ENCODE results near the gene RASSF3. TPM values are rescaled to one million over a fixed set of nuclear protein-coding genes. Genes with fewer than 3 reads are reported as not detected.

RASSF3 gene
- total RNA-seq (10 to 100 TPM; 28.8 to 75.8 (median 40.0) TPM), polyA plus RNA-seq (10 to 100 TPM; 21.7 to 40.1 (median 23.7) TPM)
- long read RNA-seq, donor 1, transcript RASSF3-204 (5 exons, 3,492 nt) = major isoform, 11 of 265 reads
- long read RNA-seq, donor 1, partial matches to known transcripts = 254 of 265 reads
- long read RNA-seq, donor 1, other reads (novel, unspliced or antisense) = 0 of 265 reads
- long read RNA-seq, donor 2, transcript RASSF3-204 (5 exons, 3,492 nt) = major isoform, 9 of 9 reads
- long read RNA-seq, donor 2, partial matches to known transcripts = 0 of 9 reads
- long read RNA-seq, donor 2, other reads (novel, unspliced or antisense) = 0 of 9 reads
- long read RNA-seq, donor 3, transcript RASSF3-204 (5 exons, 3,492 nt) = major isoform, 8 of 213 reads
- long read RNA-seq, donor 3, partial matches to known transcripts = 205 of 213 reads
- long read RNA-seq, donor 3, other reads (novel, unspliced or antisense) = 0 of 213 reads
- long read RNA-seq, donor 4, partial matches to known transcripts = 0 of 6 reads
- long read RNA-seq, donor 4, other reads (novel, unspliced or antisense) = 6 of 6 reads
- long read RNA-seq, donor 5, transcript RASSF3-204 (5 exons, 3,492 nt) = major isoform, 15 of 21 reads
- long read RNA-seq, donor 5, partial matches to known transcripts = 0 of 21 reads
- long read RNA-seq, donor 5, other reads (novel, unspliced or antisense) = 5 of 21 reads
- long read RNA-seq, donor 6, partial matches to known transcripts = 0 of 5 reads
- long read RNA-seq, donor 6, other reads (novel, unspliced or antisense) = 5 of 5 reads
- long read RNA-seq, donor 7, partial matches to known transcripts = 0 of 1 reads
- long read RNA-seq, donor 7, other reads (novel, unspliced or antisense) = 0 of 1 reads
- long read RNA-seq, donor 8, transcript RASSF3-204 (5 exons, 3,492 nt) = major isoform, 12 of 13 reads
- long read RNA-seq, donor 8, partial matches to known transcripts = 0 of 13 reads
- long read RNA-seq, donor 8, other reads (novel, unspliced or antisense) = 0 of 13 reads
- long read RNA-seq, donor 9, transcript RASSF3-204 (5 exons, 3,492 nt) = major isoform, 12 of 218 reads
- long read RNA-seq, donor 9, partial matches to known transcripts = 206 of 218 reads
- long read RNA-seq, donor 9, other reads (novel, unspliced or antisense) = 0 of 218 reads
- long read RNA-seq, donor 10, transcript RASSF3-204 (5 exons, 3,492 nt) = major isoform, 5 of 5 reads
- long read RNA-seq, donor 10, partial matches to known transcripts = 0 of 5 reads
- long read RNA-seq, donor 10, other reads (novel, unspliced or antisense) = 0 of 5 reads

GRCh38 chr12:64610079-64610659, at the start of gene RASSF3:
Gene RASSF3, plus strand, starts transcription at chr12:64610495. Its CDS starts 138 bp downstream, at chr12:64610633.
- intact Hi-C loops (cut with DNase I) = loop anchor here (5.0 to 10.0 kb wide), 2 partner anchors 58 to 65 kb away; no protein-coding TSS in a partner anchor
- 0 to 1% (median 0%) methylated on average over 3 to 76 of the region's 76 CpGs; no CpG with 5 or more reads in 1 of the 4 donors for WGBS, 4 donors
- no peak for TF ChIP-seq CTCF (IDR thresholded peaks at IDR 0.05)
- peak; percentile 36 to 74 for TF ChIP-seq POLR2A (IDR thresholded peaks at IDR 0.05)
- no peaks in the 10 kb centered on the region for H3K36me3 ChIP-seq (replicated peaks in 1 of 2)
- H3K9me3 ChIP-seq (replicated peaks in 1 of 3) = no peaks in the 10 kb centered on the region
- no peaks in the 10 kb centered on the region for H3K27me3 ChIP-seq
- peak within 1 kb of the TSS; percentile 52 to 93 (median 86) for H3K27ac ChIP-seq
- peak within 1 kb of the TSS; percentile 66 to 97 (median 94) for H3K4me3 ChIP-seq
- peaks cover 19 to 22% of the 10 kb centered on the region in 2 donors for H3K4me1 ChIP-seq (replicated peaks in 1 of 2)
- peak; percentile 70 to 84 (median 76) for DNase-seq

- no peaks in the 10 kb centered on the region for H3K27me3 ChIP-seq
- intact Hi-C loops (cut with DNase I) = no loop called here
- H3K9me3 ChIP-seq (replicated peaks in 1 of 3) = no peaks in the 10 kb centered on the region
- no peak for DNase-seq
- no peak overlapping the region for H3K27ac ChIP-seq
- no peaks in the 10 kb centered on the region for H3K36me3 ChIP-seq (replicated peaks in 1 of 2)
- WGBS, 4 donors = 82 to 89% (median 84%) methylated on average over 9 of the region's 9 CpGs
- no peak overlapping the region for H3K4me3 ChIP-seq
- peaks cover 0 to 2% of the 10 kb centered on the region in 2 donors for H3K4me1 ChIP-seq (replicated peaks in 1 of 2)
- TF ChIP-seq CTCF (IDR thresholded peaks at IDR 0.05) (no peak), POLR2A (IDR thresholded peaks at IDR 0.05) (no peak)
Measured at GRCh38 chr12:64561302-64562136, 48.8 kb upstream of the RASSF3 start.

- no peak overlapping the region for H3K27ac ChIP-seq
- H3K4me1 ChIP-seq (replicated peaks in 1 of 2) = peaks cover 5 to 10% of the 10 kb centered on the region in 2 donors
- no peak overlapping the region for H3K4me3 ChIP-seq
- DNase-seq = no peak
- TF ChIP-seq CTCF (IDR thresholded peaks at IDR 0.05) = no peak
- no peak for TF ChIP-seq POLR2A (IDR thresholded peaks at IDR 0.05)
- WGBS, 4 donors = 61 to 72% (median 66%) methylated on average over 4 of the region's 4 CpGs
- no peaks in the 10 kb centered on the region for H3K9me3 ChIP-seq (replicated peaks in 1 of 3)
- intact Hi-C loops (cut with DNase I) = no loop called here
- no peaks in the 10 kb centered on the region for H3K27me3 ChIP-seq
- H3K36me3 ChIP-seq (replicated peaks in 1 of 2) = no peaks in the 10 kb centered on the region
Measured at GRCh38 chr12:64566122-64566521, 44.2 kb upstream of the RASSF3 start.

Measured in adrenal gland (tissue), 19 donors.